Mesothelial cell of epicardium (in vitro differentiated cells): ENCODE measurements around the gene SDK1. TPM values are rescaled to one million over a fixed set of nuclear protein-coding genes. Genes with fewer than 3 reads are reported as not detected.

ENCODE experiments used
- DNase-seq, 2 experiments: peaks; one replicate each; pipeline ENCODE4 v3.0.0; 2021; ENCODE audit warnings: low spot score in 2 of 2; ENCODE audit not compliant: unreplicated experiment in 2 of 2
- H3K27ac Mint-ChIP-seq: 2 replicates; pipeline ENCODE4 v1.8.0; 2021; ENCODE audit warnings: mixed read lengths
- H3K27me3 Mint-ChIP-seq: 2 replicates; pipeline ENCODE4 v1.8.0; 2021; ENCODE audit warnings: low read depth, mixed read lengths
- H3K36me3 Mint-ChIP-seq: 2 replicates; pipeline ENCODE4 v1.8.0; 2021; ENCODE audit warnings: mixed read lengths
- H3K4me1 Mint-ChIP-seq: 2 replicates; pipeline ENCODE4 v1.8.0; 2021; ENCODE audit warnings: mixed read lengths
- H3K4me3 Mint-ChIP-seq: 2 replicates; pipeline ENCODE4 v1.8.0; 2021; ENCODE audit warnings: mild to moderate bottlenecking, moderate library complexity, mixed read lengths
- H3K9me3 Mint-ChIP-seq: 2 replicates; pipeline ENCODE4 v1.8.0; 2021; ENCODE audit warnings: mixed read lengths
- CTCF ChIP-seq: fragments of 200-600 bp; sonication (generic); IDR thresholded peaks from one replicate; pipeline ENCODE4 v1.5.0; 2021; ENCODE audit warnings: antibody characterized with exemption; ENCODE audit not compliant: unreplicated experiment
- total RNA-seq: library from RNA; stranded (reverse); gene quantifications from 3 replicates; pipeline ENCODE4 v1.2.1, GENCODE V29; 2021

Gene SDK1
- total RNA-seq, 1 donor from 2014 or later: 12.8 TPM

GRCh38 chr7:4051696-4052095, 750.6 kb downstream of the SDK1 start:
- DNase-seq: no peak
- no peaks in the 10 kb centered on the region for H3K36me3 Mint-ChIP-seq
- H3K27ac Mint-ChIP-seq: no peak overlapping the region
- TF ChIP-seq CTCF: no peak
- no peaks in the 10 kb centered on the region for H3K27me3 Mint-ChIP-seq
- H3K4me3 Mint-ChIP-seq: no peak overlapping the region
- peaks cover 7% of the 10 kb centered on the region for H3K9me3 Mint-ChIP-seq
- H3K4me1 Mint-ChIP-seq: peaks cover 4% of the 10 kb centered on the region

GRCh38 chr7:4052130-4052529, 751.1 kb downstream of the SDK1 start:
- Mint-ChIP-seq H3K4me1 (peaks cover 4% of the 10 kb centered on the region), H3K27ac (peak overlapping the region; percentile 23), H3K9me3 (peaks cover 7% of the 10 kb centered on the region), H3K27me3 (no peaks in the 10 kb centered on the region), H3K4me3 (no peak overlapping the region), H3K36me3 (no peaks in the 10 kb centered on the region)
- DNase-seq: no peak
- TF ChIP-seq CTCF: no peak

GRCh38 chr7:4054158-4054557, 753.1 kb downstream of the SDK1 start:
- Mint-ChIP-seq H3K27me3 (no peaks in the 10 kb centered on the region), H3K4me3 (no peak overlapping the region), H3K27ac (no peak overlapping the region), H3K9me3 (peaks cover 22% of the 10 kb centered on the region), H3K4me1 (peaks cover 4% of the 10 kb centered on the region), H3K36me3 (peaks cover 2% of the 10 kb centered on the region)
- no peak for TF ChIP-seq CTCF
- DNase-seq: no peak

GRCh38 chr7:4056552-4057288, 755.7 kb downstream of the SDK1 start:
- Mint-ChIP-seq H3K36me3 (peaks cover 9% of the 10 kb centered on the region), H3K4me3 (no peak overlapping the region), H3K4me1 (peaks cover 4% of the 10 kb centered on the region), H3K27me3 (no peaks in the 10 kb centered on the region), H3K27ac (no peak overlapping the region), H3K9me3 (peaks cover 29% of the 10 kb centered on the region)
- DNase-seq: no peak
- no peak for TF ChIP-seq CTCF

GRCh38 chr7:4057289-4057616, 756.2 kb downstream of the SDK1 start:
- no peak for DNase-seq
- Mint-ChIP-seq H3K27me3 (no peaks in the 10 kb centered on the region), H3K4me1 (peaks cover 1% of the 10 kb centered on the region), H3K36me3 (peaks cover 9% of the 10 kb centered on the region), H3K4me3 (no peak overlapping the region), H3K9me3 (peaks cover 32% of the 10 kb centered on the region), H3K27ac (no peak overlapping the region)
- no peak for TF ChIP-seq CTCF

- H3K27ac Mint-ChIP-seq: no peak overlapping the region
- no peaks in the 10 kb centered on the region for H3K27me3 Mint-ChIP-seq
- no peak for DNase-seq
- H3K9me3 Mint-ChIP-seq: peaks cover 41% of the 10 kb centered on the region
- peaks cover 9% of the 10 kb centered on the region for H3K36me3 Mint-ChIP-seq
- no peak for TF ChIP-seq CTCF
- H3K4me3 Mint-ChIP-seq: no peak overlapping the region
- no peaks in the 10 kb centered on the region for H3K4me1 Mint-ChIP-seq
These were observed 757.1 kb downstream of the SDK1 start for GRCh38 chr7:4058158-4058557.
